OCI-LY3 (cell line): ENCODE results near the gene PGLYRP4.

ENCODE experiments used
- H2AFZ ChIP-seq: fragments of 200-600, 300-600 bp; shearing (Covaris generic); 2 replicates; pipeline ENCODE4 v1.6.0; 2014; ENCODE audit warnings: antibody characterized with exemption, low read depth, low read length
- H3K27ac ChIP-seq: fragments of 200-600, 300-600 bp; sonication (generic); 2 replicates; pipeline ENCODE4 v1.5.1; 2014; ENCODE audit warnings: mild to moderate bottlenecking, low read length, moderate library complexity, mixed read lengths
- H3K27me3 ChIP-seq: fragments of 200-600, 300-600 bp; sonication (generic); 2 replicates; pipeline ENCODE4 v1.6.1; 2014; ENCODE audit warnings: low read depth, low read length, mixed read lengths
- H3K36me3 ChIP-seq: fragments of 200-600, 300-600 bp; sonication (generic); replicated peaks from 2 replicates; pipeline ENCODE3; 2014; ENCODE audit warnings: low read depth, low read length, mixed read lengths
- H3K4me1 ChIP-seq: fragments of 300-600, 200-600 bp; sonication (generic); 2 replicates; pipeline ENCODE4 v1.6.1; 2014; ENCODE audit warnings: low read length, mixed read lengths
- H3K4me2 ChIP-seq: fragments of 200-600, 300-600 bp; sonication (generic); 2 replicates; pipeline ENCODE4 v1.6.1; 2014; ENCODE audit warnings: low read length, mixed read lengths
- H3K4me3 ChIP-seq: fragments of 300-600, 200-600 bp; sonication (generic); 2 replicates; pipeline ENCODE4 v1.5.1; 2014; ENCODE audit warnings: antibody characterized with exemption, mild to moderate bottlenecking, low read length, moderate library complexity
- H3K79me2 ChIP-seq: fragments of 300-600, 200-600 bp; shearing (Covaris generic); 2 replicates; pipeline ENCODE4 v1.6.1; 2014; ENCODE audit warnings: mild to moderate bottlenecking, low read length, mixed read lengths
- H3K9ac ChIP-seq: fragments of 300-600, 200-600 bp; shearing (Covaris generic); 2 replicates; pipeline ENCODE4 v1.6.0; 2014; ENCODE audit warnings: mild to moderate bottlenecking, low read length, moderate library complexity
- H3K9me3 ChIP-seq: fragments of 200-600, 300-600 bp; shearing (Covaris generic); 2 replicates; pipeline ENCODE4 v1.6.1; 2014; ENCODE audit warnings: low read length, mixed read lengths; ENCODE audit not compliant: insufficient read depth
- H4K20me1 ChIP-seq: fragments of 200-600, 300-600 bp; sonication (generic); 2 replicates; pipeline ENCODE4 v1.6.1; 2016; ENCODE audit warnings: low read length, mixed read lengths; ENCODE audit not compliant: insufficient read depth
- EZH2phosphoT487 ChIP-seq: fragments of 200-600 bp; shearing (Covaris generic); IDR thresholded peaks from 2 replicates; pipeline ENCODE4 v1.6.1; 2018; ENCODE audit warnings: antibody characterized with exemption, mixed run types, low read depth
- TF ChIP-seq, protein P1 (sequence below): fragments of 200-600, 300-600 bp; sonication (generic); IDR thresholded peaks from 2 replicates; pipeline ENCODE4 v1.5.1; 2014; ENCODE audit warnings: antibody characterized with exemption, low read length, low read depth

The PGLYRP4 gene

DNA sequence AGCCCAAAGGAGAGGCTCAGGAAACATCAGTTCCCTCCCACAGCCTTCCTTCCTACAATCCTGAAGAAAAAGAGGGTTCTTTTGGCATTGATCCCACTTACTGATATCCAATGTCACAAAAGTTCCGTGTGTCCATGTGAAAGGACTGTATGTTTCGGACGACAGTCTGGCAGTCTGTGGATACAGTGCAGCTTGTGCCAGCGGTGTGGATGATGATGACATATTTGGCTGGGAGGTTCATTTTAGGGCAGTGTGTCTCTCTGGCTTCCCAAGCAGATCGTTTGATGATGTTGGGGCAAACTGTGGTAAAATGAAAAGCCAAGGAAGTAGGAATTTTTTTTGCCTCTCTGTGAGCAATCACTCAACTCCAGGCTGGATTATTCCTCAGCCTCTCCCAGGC, 46.3 kb downstream of the PGLYRP4 start:
- Histone ChIP-seq H3K27ac (no peak overlapping the region), H3K4me1 (peaks cover 47% of the 10 kb centered on the region), H3K27me3 (peaks cover 30% of the 10 kb centered on the region), H3K36me3 (no peaks in the 10 kb centered on the region), H3K4me3 (no peak overlapping the region), H3K79me2 (no peaks in the 10 kb centered on the region), H4K20me1 (no peaks in the 10 kb centered on the region), H3K9ac (no peak overlapping the region), H3K9me3 (no peaks in the 10 kb centered on the region), H2AFZ (no peak overlapping the region), H3K4me2 (no peak overlapping the region)
- TF ChIP-seq, protein P1, sequence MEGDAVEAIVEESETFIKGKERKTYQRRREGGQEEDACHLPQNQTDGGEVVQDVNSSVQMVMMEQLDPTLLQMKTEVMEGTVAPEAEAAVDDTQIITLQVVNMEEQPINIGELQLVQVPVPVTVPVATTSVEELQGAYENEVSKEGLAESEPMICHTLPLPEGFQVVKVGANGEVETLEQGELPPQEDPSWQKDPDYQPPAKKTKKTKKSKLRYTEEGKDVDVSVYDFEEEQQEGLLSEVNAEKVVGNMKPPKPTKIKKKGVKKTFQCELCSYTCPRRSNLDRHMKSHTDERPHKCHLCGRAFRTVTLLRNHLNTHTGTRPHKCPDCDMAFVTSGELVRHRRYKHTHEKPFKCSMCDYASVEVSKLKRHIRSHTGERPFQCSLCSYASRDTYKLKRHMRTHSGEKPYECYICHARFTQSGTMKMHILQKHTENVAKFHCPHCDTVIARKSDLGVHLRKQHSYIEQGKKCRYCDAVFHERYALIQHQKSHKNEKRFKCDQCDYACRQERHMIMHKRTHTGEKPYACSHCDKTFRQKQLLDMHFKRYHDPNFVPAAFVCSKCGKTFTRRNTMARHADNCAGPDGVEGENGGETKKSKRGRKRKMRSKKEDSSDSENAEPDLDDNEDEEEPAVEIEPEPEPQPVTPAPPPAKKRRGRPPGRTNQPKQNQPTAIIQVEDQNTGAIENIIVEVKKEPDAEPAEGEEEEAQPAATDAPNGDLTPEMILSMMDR: no peak
- no peak for TF ChIP-seq EZH2phosphoT487

DNA sequence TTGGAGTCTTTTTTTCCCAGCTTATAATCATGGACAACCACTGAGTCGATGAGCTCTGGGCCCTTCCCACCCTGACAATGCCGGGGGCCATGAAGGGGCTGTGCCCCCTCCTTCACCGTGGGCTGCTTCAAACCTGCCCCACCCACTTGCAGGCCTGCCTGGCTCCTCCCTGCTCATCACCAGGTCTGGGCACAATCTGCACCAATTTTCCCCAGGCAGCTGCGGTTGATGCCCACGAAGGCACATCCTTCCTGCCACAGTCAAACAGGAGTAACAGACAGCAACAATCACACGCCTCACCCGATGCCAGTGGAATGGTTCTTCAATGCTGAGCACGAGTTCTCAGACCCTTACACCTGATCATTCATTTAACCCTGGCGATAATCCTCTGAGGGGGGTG, 54.8 kb downstream of the PGLYRP4 start:
- Histone ChIP-seq H3K9ac (no peak overlapping the region), H4K20me1 (no peaks in the 10 kb centered on the region), H3K4me3 (no peak overlapping the region), H3K4me2 (no peak overlapping the region), H3K4me1 (peaks cover 50% of the 10 kb centered on the region), H3K27ac (no peak overlapping the region), H3K9me3 (no peaks in the 10 kb centered on the region), H2AFZ (no peak overlapping the region), H3K27me3 (no peaks in the 10 kb centered on the region), H3K36me3 (no peaks in the 10 kb centered on the region), H3K79me2 (no peaks in the 10 kb centered on the region)
- no peak for TF ChIP-seq EZH2phosphoT487
- TF ChIP-seq, protein P1: no peak

DNA sequence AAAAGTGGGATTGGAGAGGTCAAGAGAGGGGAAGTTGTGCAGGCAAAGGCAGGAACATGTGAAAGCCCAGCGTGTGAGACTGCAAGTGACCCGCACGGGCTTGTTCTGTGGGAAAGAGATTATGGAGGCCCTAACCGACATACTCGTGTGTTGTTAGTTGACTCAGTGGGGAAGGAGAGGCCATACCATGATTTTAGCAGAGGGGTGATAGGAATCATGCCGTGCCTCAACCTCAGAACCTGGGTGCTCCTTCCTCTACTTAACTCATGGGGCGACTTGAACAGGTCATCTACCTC, 55.2 kb downstream of the PGLYRP4 start:
- Histone ChIP-seq H3K27me3 (no peaks in the 10 kb centered on the region), H3K4me1 (peaks cover 52% of the 10 kb centered on the region), H4K20me1 (no peaks in the 10 kb centered on the region), H3K9ac (no peak overlapping the region), H3K4me3 (no peak overlapping the region), H3K4me2 (no peak overlapping the region), H3K36me3 (no peaks in the 10 kb centered on the region), H2AFZ (no peak overlapping the region), H3K9me3 (no peaks in the 10 kb centered on the region), H3K27ac (no peak overlapping the region), H3K79me2 (no peaks in the 10 kb centered on the region)
- TF ChIP-seq EZH2phosphoT487: no peak
- TF ChIP-seq, protein P1: no peak

DNA sequence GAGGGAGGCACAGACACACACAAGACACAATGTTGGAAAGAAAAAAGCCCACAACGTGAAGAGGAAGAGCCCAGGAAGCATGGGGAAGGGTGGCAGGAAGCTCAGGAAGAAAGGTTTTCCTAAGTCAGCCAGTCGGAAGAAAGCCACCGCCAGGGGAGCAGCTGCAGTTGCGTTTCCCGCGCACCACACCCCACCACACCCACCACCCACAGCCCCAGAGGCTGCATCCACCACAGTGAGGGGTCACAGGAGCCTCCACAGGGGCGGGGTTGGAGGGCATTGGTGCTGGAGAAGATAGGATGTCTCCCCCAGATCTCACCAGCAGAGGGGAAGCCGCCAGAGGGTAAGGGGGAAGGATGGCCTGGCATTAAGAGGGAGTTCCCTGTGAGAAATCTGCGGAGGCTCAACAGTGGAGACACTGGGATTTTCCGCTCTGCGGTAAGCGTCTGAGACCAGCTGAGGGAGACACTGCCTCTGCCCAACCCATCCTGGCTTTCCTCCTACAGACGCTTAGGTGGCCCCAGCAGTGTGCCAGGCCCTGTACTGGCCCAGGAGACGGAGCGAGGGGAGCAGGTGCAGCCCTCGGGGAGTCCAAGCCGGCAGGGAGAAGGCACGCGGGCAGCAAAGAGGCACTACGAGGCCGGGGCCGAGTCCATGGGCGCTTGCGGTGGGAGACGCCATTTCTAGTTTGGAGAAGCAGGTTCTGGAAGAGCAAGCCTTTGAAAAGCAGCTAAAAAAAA, 55.7 kb downstream of the PGLYRP4 start:
- H3K27ac ChIP-seq: peak overlapping the region; percentile 69; the same call in 1 of the 2 replicates
- H3K9me3 ChIP-seq: no peaks in the 10 kb centered on the region
- no peak overlapping the region for H2AFZ ChIP-seq
- H3K79me2 ChIP-seq: no peaks in the 10 kb centered on the region
- no peak overlapping the region for H3K9ac ChIP-seq
- TF ChIP-seq, protein P1: no peak
- TF ChIP-seq EZH2phosphoT487: no peak
- H3K4me2 ChIP-seq: peak overlapping the region; percentile 52; the same call in 1 of the 2 replicates
- no peaks in the 10 kb centered on the region for H3K27me3 ChIP-seq
- no peak overlapping the region for H3K4me3 ChIP-seq
- no peaks in the 10 kb centered on the region for H3K36me3 ChIP-seq
- H4K20me1 ChIP-seq: no peaks in the 10 kb centered on the region
- peaks cover 55% of the 10 kb centered on the region for H3K4me1 ChIP-seq
